Loucy (cell line): ENCODE data around the gene CD302.

Source experiments
- H2AFZ ChIP-seq: fragments of 200-600 bp; sonication (generic); 2 replicates; pipeline ENCODE4 v1.6.0; 2016; ENCODE audit warnings: antibody characterized with exemption, mild to moderate bottlenecking, low read length, moderate library complexity
- H3F3A ChIP-seq: fragments of 200-600 bp; 2 replicates; pipeline ENCODE4 v1.6.0; 2016; ENCODE audit warnings: antibody characterized with exemption, low read depth, mild to moderate bottlenecking
- H3K27me3 ChIP-seq: fragments of 200-600 bp; sonication (generic); 2 replicates; pipeline ENCODE4 v1.6.1; 2014; ENCODE audit warnings: low read length, mild to moderate bottlenecking; ENCODE audit not compliant: insufficient read depth, poor library complexity, severe bottlenecking
- H3K36me3 ChIP-seq: fragments of 200-600 bp; sonication (generic); 2 replicates; pipeline ENCODE4 v1.6.1; 2016; ENCODE audit warnings: low read length; ENCODE audit not compliant: insufficient read depth
- H3K4me1 ChIP-seq: fragments of 200-600 bp; sonication (generic); 2 replicates; pipeline ENCODE4 v1.5.1; 2014; ENCODE audit warnings: low read length, mild to moderate bottlenecking; ENCODE audit not compliant: insufficient read depth, poor library complexity, severe bottlenecking
- H3K4me2 ChIP-seq: fragments of 200-600 bp; sonication (generic); 2 replicates; pipeline ENCODE4 v1.6.0; 2014; ENCODE audit warnings: antibody characterized with exemption, low read length, low read depth, mild to moderate bottlenecking; ENCODE audit not compliant: poor library complexity, severe bottlenecking
- H3K4me3 ChIP-seq: fragments of 200-600 bp; sonication (generic); 2 replicates; pipeline ENCODE4 v1.5.1; 2014; ENCODE audit warnings: low read length, mild to moderate bottlenecking, mixed read lengths; ENCODE audit not compliant: poor library complexity, severe bottlenecking
- H3K79me2 ChIP-seq: fragments of 200-600 bp; sonication (generic); 2 replicates; pipeline ENCODE4 v1.6.1; 2014; ENCODE audit warnings: low read length; ENCODE audit not compliant: insufficient read depth
- H3K9ac ChIP-seq: fragments of 200-600 bp; sonication (generic); 2 replicates; pipeline ENCODE4 v1.6.0; 2014; ENCODE audit warnings: mild to moderate bottlenecking, low read depth, low read length, moderate library complexity; ENCODE audit not compliant: poor library complexity, severe bottlenecking
- H3K9me2 ChIP-seq: fragments of 200-600 bp; sonication (generic); replicated peaks from 2 replicates; pipeline ENCODE4 v1.6.1; 2016; ENCODE audit warnings: low read depth, low read length, mixed read lengths
- H3K9me3 ChIP-seq: fragments of 200-600 bp; sonication (generic); 2 replicates; pipeline ENCODE4 v1.6.1; 2014; ENCODE audit warnings: mild to moderate bottlenecking, antibody characterized with exemption, low read length, low read depth; ENCODE audit not compliant: insufficient read depth
- H4K20me1 ChIP-seq: fragments of 200-600 bp; sonication (generic); 2 replicates; pipeline ENCODE4 v1.6.0; 2014; ENCODE audit warnings: antibody characterized with exemption, low read length, mild to moderate bottlenecking; ENCODE audit not compliant: insufficient read depth, poor library complexity, severe bottlenecking
- CTCF ChIP-seq: fragments of 200-600 bp; sonication (generic); conservative IDR thresholded peaks from 2 replicates; pipeline ENCODE4 v1.5.1; 2014; ENCODE audit warnings: mild to moderate bottlenecking, antibody characterized with exemption, low read length
- EZH2phosphoT487 ChIP-seq: fragments of 200-600 bp; IDR thresholded peaks from 2 replicates; pipeline ENCODE4 v1.6.1; 2018; ENCODE audit warnings: antibody characterized with exemption, mild to moderate bottlenecking, moderate library complexity, borderline replicate concordance

The CD302 gene

GRCh38 chr2:159792599-159792998 lies 5.4 kb downstream of the CD302 start:
- Histone ChIP-seq H3K9me2 (no peaks in the 10 kb centered on the region), H3K9ac (no peak overlapping the region), H3K9me3 (no peaks in the 10 kb centered on the region), H2AFZ (no peak overlapping the region), H3K4me2 (no peak overlapping the region), H3K4me1 (no peaks in the 10 kb centered on the region), H3K27me3 (no peaks in the 10 kb centered on the region), H3K36me3 (no peaks in the 10 kb centered on the region), H4K20me1 (no peaks in the 10 kb centered on the region), H3K79me2 (no peaks in the 10 kb centered on the region), H3F3A (no peaks in the 10 kb centered on the region), H3K4me3 (no peak overlapping the region)
- TF ChIP-seq CTCF (no peak), EZH2phosphoT487 (no peak)

GRCh38 chr2:159792036-159792435 lies 6.0 kb downstream of the CD302 start:
- Histone ChIP-seq H3K27me3 (no peaks in the 10 kb centered on the region), H3K4me2 (no peak overlapping the region), H2AFZ (no peak overlapping the region), H3K9me2 (no peaks in the 10 kb centered on the region), H3K36me3 (no peaks in the 10 kb centered on the region), H3K9me3 (no peaks in the 10 kb centered on the region), H4K20me1 (no peaks in the 10 kb centered on the region), H3F3A (no peaks in the 10 kb centered on the region), H3K4me1 (no peaks in the 10 kb centered on the region), H3K9ac (no peak overlapping the region), H3K4me3 (no peak overlapping the region), H3K79me2 (no peaks in the 10 kb centered on the region)
- TF ChIP-seq CTCF, result no peak

GRCh38 chr2:159790323-159790722 lies 7.7 kb downstream of the CD302 start:
- no peaks in the 10 kb centered on the region for H3F3A ChIP-seq
- H2AFZ ChIP-seq, result no peak overlapping the region
- H3K9me3 ChIP-seq, result no peaks in the 10 kb centered on the region
- no peaks in the 10 kb centered on the region for H3K27me3 ChIP-seq
- no peaks in the 10 kb centered on the region for H3K4me1 ChIP-seq
- H3K79me2 ChIP-seq, result no peaks in the 10 kb centered on the region
- no peaks in the 10 kb centered on the region for H3K36me3 ChIP-seq
- no peaks in the 10 kb centered on the region for H4K20me1 ChIP-seq
- H3K4me3 ChIP-seq, result no peak overlapping the region
- H3K9me2 ChIP-seq, result no peaks in the 10 kb centered on the region
- H3K4me2 ChIP-seq, result no peak overlapping the region
- no peak overlapping the region for H3K9ac ChIP-seq
- no peak for TF ChIP-seq EZH2phosphoT487
- TF ChIP-seq CTCF, result no peak
